Mucosa of descending colon (tissue), 3 donors: ENCODE measurements around the gene RCAN2. TPM values are rescaled to one million over a fixed set of nuclear protein-coding genes. Genes with fewer than 3 reads are reported as not detected.

Experiments used
- ATAC-seq: fragments of 200-7000 bp; cut with Tn5 transposase; one replicate; pipeline ENCODE4 v1.9.1; 2020; ENCODE audit warnings: mild to moderate bottlenecking, moderate library complexity
- DNase-seq, 3 donors: peaks; one replicate each; pipeline ENCODE4 v3.0.0-alpha.2; 2020
- H3K36me3 ChIP-seq: fragments of 200-600 bp; one replicate; pipeline ENCODE4 v1.8.0; 2021; ENCODE audit warnings: low read depth, mild to moderate bottlenecking
- H3K4me1 ChIP-seq: fragments of 200-600 bp; one replicate; pipeline ENCODE4 v1.8.0; 2021; ENCODE audit warnings: low read depth, mild to moderate bottlenecking
- H3K4me3 ChIP-seq: fragments of 200-600 bp; one replicate; pipeline ENCODE4 v1.8.0; 2021; ENCODE audit warnings: mild to moderate bottlenecking
- H3K9me3 ChIP-seq: fragments of 200-600 bp; one replicate; pipeline ENCODE4 v1.8.0; 2021; ENCODE audit warnings: mild to moderate bottlenecking
- CTCF ChIP-seq: fragments of 200-600 bp; IDR thresholded peaks from one replicate; pipeline ENCODE4 v1.8.0; 2022; ENCODE audit warnings: antibody characterized with exemption, mild to moderate bottlenecking
- intact Hi-C, 2 donors: fragments of 100-400 bp; cut with DNase I in 1 of 2; cut with micrococcal nuclease in 1 of 2; formaldehyde crosslinking; loops; one replicate each; pipeline versions ENCODE4 v1.11.0 to v1.11.1; 2022; cut with DNase I, micrococcal nuclease
- total RNA-seq, 3 donors: library from RNA; stranded (reverse); fragmentation: NEBNext Ultra II Directional in 2 of 3; extraction: Animal tissue kit (Norgen Biotek cat#: 25700) in 2 of 3; gene quantifications; one replicate each; pipeline versions ENCODE4 v1.2.1 to v1.2.4, GENCODE V29; 2021 to 2023
- donor health status: DM: no; HTN: no; CAD: no; lungs with moderate emphysema.
- donor health status: DM: no; HTN: no; CAD: no.
- donor health status: DM: no; HTN: yes; CAD: no.

Gene RCAN2
- total RNA-seq, 3 donors from 2014 or later = 5.1 to 6.6 (median 6.1) TPM

GRCh38 chr6:46273911-46274310 is 217.3 kb downstream of the RCAN2 start:
- H3K4me1 ChIP-seq = no peaks in the 10 kb centered on the region
- intact Hi-C loops = no loop called here
- DNase-seq (no peak), ATAC-seq (no peak)
- H3K36me3 ChIP-seq = no peaks in the 10 kb centered on the region
- H3K4me3 ChIP-seq = no peak overlapping the region
- no peaks in the 10 kb centered on the region for H3K9me3 ChIP-seq
- no peak for TF ChIP-seq CTCF

GRCh38 chr6:46271728-46272127 is 219.5 kb downstream of the RCAN2 start:
- Histone ChIP-seq H3K9me3 (no peaks in the 10 kb centered on the region), H3K4me1 (no peaks in the 10 kb centered on the region), H3K4me3 (no peak overlapping the region), H3K36me3 (no peaks in the 10 kb centered on the region)
- DNase-seq = no peak
- intact Hi-C loops = no loop called here
- no peak for TF ChIP-seq CTCF
- ATAC-seq = no peak

- Histone ChIP-seq H3K9me3 (no peaks in the 10 kb centered on the region), H3K36me3 (no peaks in the 10 kb centered on the region), H3K4me3 (no peak overlapping the region), H3K4me1 (no peaks in the 10 kb centered on the region)
- TF ChIP-seq CTCF = no peak
- intact Hi-C loops = no loop called here
- DNase-seq (no peak), ATAC-seq (no peak)
Measured at GRCh38 chr6:46271107-46271506, 220.1 kb downstream of the RCAN2 start.

- TF ChIP-seq CTCF = no peak
- Histone ChIP-seq H3K4me1 (no peaks in the 10 kb centered on the region), H3K36me3 (no peaks in the 10 kb centered on the region), H3K9me3 (no peaks in the 10 kb centered on the region), H3K4me3 (no peak overlapping the region)
- no peak for DNase-seq
- no peak for ATAC-seq
- intact Hi-C loops = no loop called here
Measured at GRCh38 chr6:46270336-46270735, 220.9 kb downstream of the RCAN2 start.

GRCh38 chr6:46269447-46270229 is 221.6 kb downstream of the RCAN2 start:
- no peaks in the 10 kb centered on the region for H3K4me1 ChIP-seq
- H3K36me3 ChIP-seq = no peaks in the 10 kb centered on the region
- intact Hi-C loops = no loop called here
- H3K9me3 ChIP-seq = no peaks in the 10 kb centered on the region
- TF ChIP-seq CTCF = no peak
- ATAC-seq (no peak), DNase-seq (peak in 1 of 3 donors; percentile 7)
- no peak overlapping the region for H3K4me3 ChIP-seq
